HepG2 (cell line): ENCODE measurements around the gene ZDHHC16. TPM values are rescaled to one million over a fixed set of nuclear protein-coding genes. Genes with fewer than 3 reads are reported as not detected.
A peak's percentile ranks its signal among the peaks of the same experiment; 100 is the strongest.

Experiments used
- ATF7-NPFF ChIP-seq: sonication (generic); formaldehyde crosslinking; IDR thresholded peaks from 2 replicates; pipeline ENCODE4 v1.8.1; 2023; ENCODE audit warnings: mild to moderate bottlenecking, low read depth, missing genetic modification reagents, moderate library complexity
- CBX5 ChIP-seq: sonication (generic); formaldehyde crosslinking; IDR thresholded peaks from 2 replicates; pipeline ENCODE4 v1.4.0; 2020; ENCODE audit warnings: missing genetic modification reagents, borderline replicate concordance
- E2F5 ChIP-seq: sonication (generic); formaldehyde crosslinking; conservative IDR thresholded peaks from 2 replicates; pipeline ENCODE4 v1.4.0; 2020; ENCODE audit warnings: missing genetic modification reagents
- FOXA3 ChIP-seq: IDR thresholded peaks from 2 replicates; pipeline ENCODE4 v1.6.1; 2016; ENCODE audit warnings: missing genetic modification reagents, missing compliant biosample characterization
- GTF3A ChIP-seq: sonication (generic); formaldehyde crosslinking; conservative IDR thresholded peaks from 2 replicates; pipeline ENCODE4 v1.4.0; 2020; ENCODE audit warnings: mild to moderate bottlenecking, missing genetic modification reagents
- HNF4A ChIP-seq: sonication (generic); formaldehyde crosslinking; IDR thresholded peaks from 2 replicates; pipeline ENCODE4 v1.4.0; 2020; ENCODE audit warnings: missing genetic modification reagents
- HNF4G ChIP-seq, 2 experiments: sonication (generic) in 1 of 2; formaldehyde crosslinking in 1 of 2; IDR thresholded peaks; 2 replicates each; pipeline versions ENCODE4 v1.4.0 to v1.6.1; 2011 to 2020; ENCODE audit warnings: borderline replicate concordance in 2 of 2, low read depth in 2 of 2, mild to moderate bottlenecking in 2 of 2, low read length in 1 of 2, missing genetic modification reagents in 1 of 2, moderate library complexity in 1 of 2
- KDM5B ChIP-seq: sonication (generic); formaldehyde crosslinking; IDR thresholded peaks from 2 replicates; pipeline ENCODE4 v1.4.0; 2020; ENCODE audit warnings: missing genetic modification reagents, mild to moderate bottlenecking, borderline replicate concordance
- RARG ChIP-seq: sonication (generic); formaldehyde crosslinking; IDR thresholded peaks from 2 replicates; pipeline ENCODE4 v1.4.0; 2020; ENCODE audit warnings: low read depth, mild to moderate bottlenecking, missing genetic modification reagents
- SALL1 ChIP-seq: sonication (generic); formaldehyde crosslinking; IDR thresholded peaks from 2 replicates; pipeline ENCODE4 v1.8.0; 2022; ENCODE audit warnings: mild to moderate bottlenecking, missing genetic modification reagents
- SALL2 ChIP-seq: sonication (generic); formaldehyde crosslinking; IDR thresholded peaks from 2 replicates; pipeline ENCODE4 v1.8.1; 2023; ENCODE audit warnings: mild to moderate bottlenecking, missing genetic modification reagents, inconsistent platforms
- TFAP4 ChIP-seq: sonication (generic); IDR thresholded peaks from 2 replicates; pipeline ENCODE4 v1.6.1; 2016; ENCODE audit warnings: low read depth, borderline replicate concordance
- U2AF2 ChIP-seq: fragments of 200-400 bp; formaldehyde crosslinking; IDR thresholded peaks from 2 replicates; pipeline ENCODE4 v1.6.1; 2017; ENCODE audit warnings: low read depth, mild to moderate bottlenecking, low read length
- ZNF205 ChIP-seq: IDR thresholded peaks from 2 replicates; pipeline ENCODE4 v1.6.1; 2018; ENCODE audit warnings: missing biosample characterization, missing genetic modification reagents
- ZNF260 ChIP-seq: sonication (generic); formaldehyde crosslinking; IDR thresholded peaks from 2 replicates; pipeline ENCODE4 v1.4.0; 2020; ENCODE audit warnings: missing genetic modification reagents, low read depth, mild to moderate bottlenecking, borderline replicate concordance
- ZNF629 ChIP-seq: sonication (generic); formaldehyde crosslinking; conservative IDR thresholded peaks from 2 replicates; pipeline ENCODE4 v1.5.0; 2020; ENCODE audit warnings: missing genetic modification reagents
- ZNF720 ChIP-seq: sonication (generic); formaldehyde crosslinking; IDR thresholded peaks from 2 replicates; pipeline ENCODE4 v1.4.0; 2020; ENCODE audit warnings: missing genetic modification reagents
- ZNF788 ChIP-seq: sonication (generic); formaldehyde crosslinking; IDR thresholded peaks from 2 replicates; pipeline ENCODE4 v1.5.0; 2020; ENCODE audit warnings: mild to moderate bottlenecking, missing genetic modification reagents, borderline replicate concordance
- polyA plus RNA-seq, 8 experiments: library from polyadenylated mRNA; depleted of rRNA in 3 of 8; stranded (reverse) in 7 of 8; unstranded in 1 of 8; fragments of >200 nt; fragmentation: Illumina TruSeq in 4 of 8; extraction: Trizol in 4 of 8; gene quantifications; 2 replicates each; pipeline versions ENCODE4 v1.2.1 to v1.2.3, GENCODE V29; 2011 to 2016; ENCODE audit warnings: low read depth in 4 of 8, missing spikeins in 1 of 8, mixed read lengths in 1 of 8; ENCODE audit not compliant: insufficient read depth in 1 of 8
- total RNA-seq, 5 experiments: library from RNA; depleted of rRNA; stranded (reverse); fragments of >200 nt; fragmentation: Illumina TruSeq; extraction: Trizol; gene quantifications; 2 replicates each; pipeline ENCODE4 v1.2.3, GENCODE V29; 2016; ENCODE audit warnings: low read depth in 1 of 5
- TF ChIP-seq, protein P1 (sequence below): sonication (generic); formaldehyde crosslinking; IDR thresholded peaks from 2 replicates; pipeline ENCODE4 v1.4.0; 2020; ENCODE audit warnings: missing genetic modification reagents, borderline replicate concordance
- TF ChIP-seq, protein P2 (sequence below): IDR thresholded peaks from 2 replicates; pipeline ENCODE4 v1.6.1; 2016; ENCODE audit warnings: control low read depth

Gene ZDHHC16
- total and polyA plus RNA-seq, 2 of the 13 experiments (the other 11 are each of a cell fraction or from before 2014, with no cell fraction given): 40.8 to 41.8 TPM

DNA sequence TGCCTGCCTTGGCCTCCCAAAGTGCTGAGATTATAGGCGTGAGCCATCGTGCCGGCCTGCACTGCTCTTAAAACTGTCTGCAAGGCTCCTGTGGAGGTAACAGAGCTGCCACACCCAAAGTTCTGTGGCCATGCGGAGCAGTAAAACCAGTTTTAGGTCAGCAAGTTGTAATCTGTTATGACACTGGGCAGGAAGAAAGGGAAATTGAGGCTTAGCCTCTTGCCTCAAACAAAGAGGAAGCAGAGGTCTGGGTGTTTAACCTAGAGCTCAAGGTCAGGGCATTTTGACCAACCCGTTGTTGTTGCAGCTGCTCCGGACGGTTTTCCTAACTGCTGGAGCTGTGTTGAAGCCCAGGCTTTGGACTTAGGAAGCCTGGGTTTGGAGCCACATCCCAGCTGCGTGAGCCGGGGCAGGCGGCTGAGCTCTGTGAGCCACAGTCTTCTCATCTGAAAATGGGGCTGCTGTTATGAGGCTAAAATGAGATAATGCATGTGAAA is 37.4 kb upstream of the ZDHHC16 start (continued):
- TF ChIP-seq ZNF720 (CRISPR knock-in tag) (no peak), KDM5B (CRISPR knock-in tag) (peak; percentile 57; the same call in 1 of the 2 replicates), GTF3A (CRISPR knock-in tag) (no peak), SALL1 (CRISPR knock-in tag) (peak; percentile 52), ZNF205 (CRISPR knock-in tag) (peak; percentile 71; the same call in 1 of the 2 replicates), ATF7-NPFF (CRISPR knock-in tag) (no peak), HNF4A (peak; percentile 81), TFAP4 (peak; percentile 81), U2AF2 (no peak), ZNF260 (CRISPR knock-in tag) (no peak), FOXA3 (CRISPR knock-in tag) (peak; percentile 28; the same call in 1 of the 2 replicates), SALL2 (CRISPR knock-in tag) (no peak), HNF4G (IDR thresholded peaks at IDR 0.05; ENCODE audit: borderline replicate concordance, low read depth, low read length) (peak; percentile 27; the same call in 1 of the 2 replicates), HNF4G (CRISPR knock-in tag; IDR thresholded peaks at IDR 0.05; ENCODE audit: borderline replicate concordance, low read depth) (no peak), RARG (CRISPR knock-in tag) (no peak), CBX5 (CRISPR knock-in tag) (no peak), ZNF629 (CRISPR knock-in tag) (peak; percentile 98), E2F5 (CRISPR knock-in tag) (0 out of 2 replicates have a peak, but pooled peaks have one; percentile 24), ZNF788 (CRISPR knock-in tag) (0 out of 2 replicates have a peak, but pooled peaks have one; percentile 54)
- TF ChIP-seq, protein P1, sequence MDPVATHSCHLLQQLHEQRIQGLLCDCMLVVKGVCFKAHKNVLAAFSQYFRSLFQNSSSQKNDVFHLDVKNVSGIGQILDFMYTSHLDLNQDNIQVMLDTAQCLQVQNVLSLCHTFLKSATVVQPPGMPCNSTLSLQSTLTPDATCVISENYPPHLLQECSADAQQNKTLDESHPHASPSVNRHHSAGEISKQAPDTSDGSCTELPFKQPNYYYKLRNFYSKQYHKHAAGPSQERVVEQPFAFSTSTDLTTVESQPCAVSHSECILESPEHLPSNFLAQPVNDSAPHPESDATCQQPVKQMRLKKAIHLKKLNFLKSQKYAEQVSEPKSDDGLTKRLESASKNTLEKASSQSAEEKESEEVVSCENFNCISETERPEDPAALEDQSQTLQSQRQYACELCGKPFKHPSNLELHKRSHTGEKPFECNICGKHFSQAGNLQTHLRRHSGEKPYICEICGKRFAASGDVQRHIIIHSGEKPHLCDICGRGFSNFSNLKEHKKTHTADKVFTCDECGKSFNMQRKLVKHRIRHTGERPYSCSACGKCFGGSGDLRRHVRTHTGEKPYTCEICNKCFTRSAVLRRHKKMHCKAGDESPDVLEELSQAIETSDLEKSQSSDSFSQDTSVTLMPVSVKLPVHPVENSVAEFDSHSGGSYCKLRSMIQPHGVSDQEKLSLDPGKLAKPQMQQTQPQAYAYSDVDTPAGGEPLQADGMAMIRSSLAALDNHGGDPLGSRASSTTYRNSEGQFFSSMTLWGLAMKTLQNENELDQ (CRISPR knock-in tag): no peak
- TF ChIP-seq, protein P2, sequence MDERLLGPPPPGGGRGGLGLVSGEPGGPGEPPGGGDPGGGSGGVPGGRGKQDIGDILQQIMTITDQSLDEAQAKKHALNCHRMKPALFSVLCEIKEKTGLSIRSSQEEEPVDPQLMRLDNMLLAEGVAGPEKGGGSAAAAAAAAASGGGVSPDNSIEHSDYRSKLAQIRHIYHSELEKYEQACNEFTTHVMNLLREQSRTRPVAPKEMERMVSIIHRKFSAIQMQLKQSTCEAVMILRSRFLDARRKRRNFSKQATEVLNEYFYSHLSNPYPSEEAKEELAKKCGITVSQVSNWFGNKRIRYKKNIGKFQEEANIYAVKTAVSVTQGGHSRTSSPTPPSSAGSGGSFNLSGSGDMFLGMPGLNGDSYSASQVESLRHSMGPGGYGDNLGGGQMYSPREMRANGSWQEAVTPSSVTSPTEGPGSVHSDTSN (CRISPR knock-in tag): no peak
